Suprapubic skin (tissue), 3 donors: ENCODE results near the gene GMDS.

ENCODE experiments used
- POLR2AphosphoS5 ChIP-seq, 3 donors: sonication (generic); formaldehyde crosslinking; IDR thresholded peaks; one replicate each; pipeline ENCODE4 v1.6.1; 2017; ENCODE audit warnings: antibody characterized with exemption in 3 of 3
- TF ChIP-seq, protein P1 (sequence below), 2 donors: fragments of 200-600 bp in 1 of 2; fragments of 450-650 bp in 1 of 2; sonication (generic) in 1 of 2; IDR thresholded peaks; one replicate each; pipeline ENCODE4 v1.5.1; 2016 to 2019; ENCODE audit warnings: antibody characterized with exemption in 2 of 2, mild to moderate bottlenecking in 1 of 2, moderate library complexity in 1 of 2

DNA sequence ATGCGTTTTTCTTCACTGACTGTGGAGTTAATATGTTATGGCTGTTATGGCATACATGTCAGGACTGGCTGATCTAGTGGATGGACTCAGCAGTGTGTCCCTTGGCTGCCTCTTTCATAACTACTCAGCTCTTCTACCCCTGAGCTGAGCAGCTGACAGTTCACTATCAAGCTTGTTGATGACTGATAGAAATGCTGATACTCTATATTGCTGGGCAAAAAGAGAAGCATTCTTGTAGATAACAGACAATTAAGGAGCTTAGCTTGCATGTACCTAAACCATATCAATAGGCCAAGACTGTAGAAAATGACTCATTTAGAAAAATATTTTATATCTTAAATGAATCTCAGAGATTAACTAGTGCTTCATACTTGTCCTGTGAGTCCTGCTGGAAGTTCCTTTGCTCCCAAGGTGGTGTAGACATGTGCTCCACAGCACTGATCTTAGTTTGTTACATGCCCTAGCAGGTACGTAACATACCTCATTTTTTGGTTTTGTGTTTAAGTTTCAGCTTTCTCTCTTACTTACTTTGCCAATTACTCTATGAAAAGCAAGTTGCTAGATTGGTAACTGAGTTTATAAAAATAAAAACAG lies 236.9 kb downstream of the GMDS start:
- TF ChIP-seq, protein P1, sequence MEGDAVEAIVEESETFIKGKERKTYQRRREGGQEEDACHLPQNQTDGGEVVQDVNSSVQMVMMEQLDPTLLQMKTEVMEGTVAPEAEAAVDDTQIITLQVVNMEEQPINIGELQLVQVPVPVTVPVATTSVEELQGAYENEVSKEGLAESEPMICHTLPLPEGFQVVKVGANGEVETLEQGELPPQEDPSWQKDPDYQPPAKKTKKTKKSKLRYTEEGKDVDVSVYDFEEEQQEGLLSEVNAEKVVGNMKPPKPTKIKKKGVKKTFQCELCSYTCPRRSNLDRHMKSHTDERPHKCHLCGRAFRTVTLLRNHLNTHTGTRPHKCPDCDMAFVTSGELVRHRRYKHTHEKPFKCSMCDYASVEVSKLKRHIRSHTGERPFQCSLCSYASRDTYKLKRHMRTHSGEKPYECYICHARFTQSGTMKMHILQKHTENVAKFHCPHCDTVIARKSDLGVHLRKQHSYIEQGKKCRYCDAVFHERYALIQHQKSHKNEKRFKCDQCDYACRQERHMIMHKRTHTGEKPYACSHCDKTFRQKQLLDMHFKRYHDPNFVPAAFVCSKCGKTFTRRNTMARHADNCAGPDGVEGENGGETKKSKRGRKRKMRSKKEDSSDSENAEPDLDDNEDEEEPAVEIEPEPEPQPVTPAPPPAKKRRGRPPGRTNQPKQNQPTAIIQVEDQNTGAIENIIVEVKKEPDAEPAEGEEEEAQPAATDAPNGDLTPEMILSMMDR (IDR thresholded peaks at IDR 0.05), result no peak
- no peak for TF ChIP-seq POLR2AphosphoS5 (IDR thresholded peaks at IDR 0.05)
